Calu3 (cell line): ENCODE results near the gene PNPLA7. TPM values are rescaled to one million over a fixed set of nuclear protein-coding genes. Genes with fewer than 3 reads are reported as not detected.

Experiments
- BruUV-seq: library from RNA; stranded (reverse); fragments of 400-500 nt; replicated peaks from 2 replicates; lab custom pipeline; 2021; lab: Mats Ljungman, UMichigan
- CTCF ChIA-PET: fragments of 300-600 bp; sonication (Branson Sonifier 250); formaldehyde crosslinking; loops from one replicate; lab custom pipeline; 2022; ENCODE audit warnings: antibody characterized with exemption; lab: Charles Lee
- DNase-seq: peaks from one replicate; pipeline ENCODE4 v3.0.0; 2022
- H3K27ac Mint-ChIP-seq: one replicate; pipeline ENCODE4 v1.8.0; 2022; ENCODE audit warnings: mixed read lengths; ENCODE audit not compliant: unreplicated experiment
- H3K27me3 Mint-ChIP-seq: one replicate; pipeline ENCODE4 v1.8.0; 2022; ENCODE audit warnings: mixed read lengths; ENCODE audit not compliant: unreplicated experiment
- H3K36me3 Mint-ChIP-seq: one replicate; pipeline ENCODE4 v1.8.0; 2022; ENCODE audit warnings: mild to moderate bottlenecking, moderate library complexity, mixed read lengths; ENCODE audit not compliant: insufficient read depth, unreplicated experiment
- H3K4me1 Mint-ChIP-seq: one replicate; pipeline ENCODE4 v1.8.0; 2022; ENCODE audit warnings: mild to moderate bottlenecking, low read depth, mixed read lengths; ENCODE audit not compliant: unreplicated experiment
- H3K4me3 Mint-ChIP-seq: one replicate; pipeline ENCODE4 v1.8.0; 2022; ENCODE audit warnings: mild to moderate bottlenecking, low read depth, moderate library complexity, mixed read lengths; ENCODE audit not compliant: unreplicated experiment
- H3K9me3 Mint-ChIP-seq: one replicate; pipeline ENCODE4 v1.8.0; 2022; ENCODE audit warnings: low read depth, mixed read lengths; ENCODE audit not compliant: unreplicated experiment
- intact Hi-C: fragments of 100-400 bp; cut with micrococcal nuclease; formaldehyde crosslinking; loops from one replicate; pipeline ENCODE4 v1.10.0; 2022; ENCODE audit not compliant: unreplicated experiment
- total RNA-seq: library from RNA; stranded (reverse); gene quantifications from 2 replicates; pipeline ENCODE4 v1.2.3, GENCODE V29; 2022
- TF ChIP-seq, protein P1 (sequence below): fragments of 200-600 bp; IDR thresholded peaks from one replicate; pipeline ENCODE4 v1.8.0; 2022; ENCODE audit warnings: antibody characterized with exemption; ENCODE audit not compliant: unreplicated experiment

Gene PNPLA7
- total RNA-seq, 1 experiment from 2014 or later: 1.8 TPM

DNA sequence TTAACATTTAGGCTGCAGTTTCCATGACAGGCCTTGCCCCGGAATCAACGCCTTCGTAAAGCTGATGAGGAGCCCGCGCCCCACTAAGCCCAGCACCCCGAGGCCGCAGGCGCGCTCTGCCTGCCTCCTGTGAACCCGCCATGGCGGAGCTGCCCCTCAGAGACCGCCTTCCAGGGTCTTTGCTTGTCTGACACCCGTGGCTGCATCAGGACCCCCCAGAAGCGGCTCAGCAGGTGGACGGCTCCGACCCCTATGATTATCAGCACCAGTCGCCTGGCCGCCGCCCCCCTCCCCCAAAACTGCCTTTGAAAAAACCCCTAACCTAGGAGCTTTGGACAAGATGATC, 29.0 kb upstream of the PNPLA7 start:
- H3K36me3 Mint-ChIP-seq: peaks cover 39% of the 10 kb centered on the region
- CTCF ChIA-PET: interaction anchor here (0.8 to 1.2 kb wide), 2 partner anchors 12 to 28 kb away, joined by 3 to 4 read pairs; no protein-coding TSS in a partner anchor
- peak overlapping the region; percentile 15 for H3K27ac Mint-ChIP-seq
- no peaks in the 10 kb centered on the region for H3K9me3 Mint-ChIP-seq
- TF ChIP-seq, protein P1, sequence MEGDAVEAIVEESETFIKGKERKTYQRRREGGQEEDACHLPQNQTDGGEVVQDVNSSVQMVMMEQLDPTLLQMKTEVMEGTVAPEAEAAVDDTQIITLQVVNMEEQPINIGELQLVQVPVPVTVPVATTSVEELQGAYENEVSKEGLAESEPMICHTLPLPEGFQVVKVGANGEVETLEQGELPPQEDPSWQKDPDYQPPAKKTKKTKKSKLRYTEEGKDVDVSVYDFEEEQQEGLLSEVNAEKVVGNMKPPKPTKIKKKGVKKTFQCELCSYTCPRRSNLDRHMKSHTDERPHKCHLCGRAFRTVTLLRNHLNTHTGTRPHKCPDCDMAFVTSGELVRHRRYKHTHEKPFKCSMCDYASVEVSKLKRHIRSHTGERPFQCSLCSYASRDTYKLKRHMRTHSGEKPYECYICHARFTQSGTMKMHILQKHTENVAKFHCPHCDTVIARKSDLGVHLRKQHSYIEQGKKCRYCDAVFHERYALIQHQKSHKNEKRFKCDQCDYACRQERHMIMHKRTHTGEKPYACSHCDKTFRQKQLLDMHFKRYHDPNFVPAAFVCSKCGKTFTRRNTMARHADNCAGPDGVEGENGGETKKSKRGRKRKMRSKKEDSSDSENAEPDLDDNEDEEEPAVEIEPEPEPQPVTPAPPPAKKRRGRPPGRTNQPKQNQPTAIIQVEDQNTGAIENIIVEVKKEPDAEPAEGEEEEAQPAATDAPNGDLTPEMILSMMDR: no peak
- no peak for DNase-seq
- intact Hi-C loops: no loop called here
- no TSS peak for BruUV-seq
- peaks cover 7% of the 10 kb centered on the region for H3K4me1 Mint-ChIP-seq
- H3K27me3 Mint-ChIP-seq: no peaks in the 10 kb centered on the region
- H3K4me3 Mint-ChIP-seq: peak overlapping the region; percentile 71

DNA sequence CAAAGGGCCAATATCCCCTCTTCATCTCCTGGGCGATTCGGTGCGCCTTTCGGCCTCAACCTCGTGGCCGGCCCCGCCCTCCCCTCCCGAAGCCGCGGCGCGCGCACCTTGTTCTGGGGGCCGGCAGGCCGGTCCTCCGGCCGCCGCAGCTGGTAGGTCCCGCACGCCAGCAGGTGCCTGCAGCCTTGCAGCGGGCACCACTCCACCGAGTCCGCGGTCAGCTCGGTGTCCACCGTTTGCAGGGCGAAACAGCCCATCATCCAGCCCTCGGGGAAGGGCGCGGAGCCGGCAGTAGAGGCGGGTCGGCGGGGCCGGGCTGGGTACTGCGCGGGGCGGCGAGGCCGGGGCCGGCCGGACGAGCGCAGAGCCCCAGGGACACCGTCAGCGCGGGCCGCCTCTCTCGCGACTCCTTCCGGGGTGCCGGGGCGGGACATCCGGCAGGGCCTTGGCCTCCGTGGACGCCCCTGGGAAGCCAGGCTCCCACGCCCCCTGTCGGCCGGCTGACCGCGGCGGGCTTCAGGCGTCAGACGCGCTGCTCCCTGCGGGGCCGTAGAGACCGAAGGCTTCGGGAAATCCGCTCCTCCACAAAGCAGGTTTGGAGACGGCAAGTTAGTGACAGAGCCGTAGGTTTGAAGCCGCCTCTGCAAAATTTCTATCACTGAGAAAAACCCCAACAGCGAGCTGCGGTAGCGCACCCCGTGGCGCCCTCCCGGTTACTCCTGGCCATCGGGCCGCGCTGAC, 28.5 kb upstream of the PNPLA7 start, which contains the start of gene DPH7:
TSS of gene DPH7 (minus strand) at position 408 of the 741 bp plus-strand sequence. CDS start at position 260, 148 bp downstream.
- Mint-ChIP-seq H3K27me3 (no peaks in the 10 kb centered on the region), H3K36me3 (peaks cover 43% of the 10 kb centered on the region), H3K27ac (peak within 1 kb of the TSS; percentile 52), H3K4me1 (peaks cover 7% of the 10 kb centered on the region), H3K4me3 (peak within 1 kb of the TSS; percentile 71), H3K9me3 (no peaks in the 10 kb centered on the region)
- DNase-seq: peak; percentile 97
- TF ChIP-seq, protein P1: peak; percentile 70
- intact Hi-C loops: no loop called here
- BruUV-seq: no TSS peak
- CTCF ChIA-PET: interaction anchor here (0.6 to 1.2 kb wide), 3 partner anchors 12 to 390 kb away, joined by 3 to 8 read pairs (median 4); no protein-coding TSS in a partner anchor

DNA sequence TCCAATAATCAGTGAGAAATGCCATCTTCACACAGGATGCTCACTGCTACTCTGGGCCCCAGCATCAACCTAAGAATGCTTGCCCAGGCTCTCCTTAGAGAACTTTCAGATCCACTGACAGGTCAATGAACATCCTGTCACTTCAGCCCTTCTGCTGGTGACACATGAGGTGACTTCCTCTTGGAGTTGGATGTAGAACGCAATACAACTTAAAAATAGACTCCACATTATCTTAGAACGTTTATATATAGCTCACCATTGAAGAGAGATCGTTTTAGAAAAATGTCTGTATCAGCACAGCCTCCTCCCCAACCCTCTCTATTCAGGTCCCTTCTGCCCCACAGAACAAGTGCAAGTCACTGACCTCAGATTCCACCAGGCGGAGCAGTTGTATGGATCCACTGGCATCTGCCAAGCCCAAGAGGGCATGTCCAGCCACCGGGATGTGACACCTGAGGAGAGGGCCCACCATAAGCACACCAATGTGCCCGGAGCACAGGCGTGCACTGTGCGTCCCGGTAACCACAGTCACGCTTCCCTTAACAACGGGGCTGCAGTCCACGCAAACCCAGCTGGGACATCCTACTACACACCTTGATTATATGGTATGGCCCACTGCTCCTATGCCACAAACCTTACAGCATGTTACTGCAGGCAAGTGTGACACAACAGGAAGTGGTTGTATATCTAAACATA, 25.7 kb upstream of the PNPLA7 start:
- CTCF ChIA-PET: no interaction called here
- DNase-seq: no peak
- intact Hi-C loops: no loop called here
- H3K9me3 Mint-ChIP-seq: no peaks in the 10 kb centered on the region
- H3K4me3 Mint-ChIP-seq: no peak overlapping the region
- H3K27ac Mint-ChIP-seq: no peak overlapping the region
- BruUV-seq: no TSS peak
- TF ChIP-seq, protein P1: no peak
- H3K27me3 Mint-ChIP-seq: no peaks in the 10 kb centered on the region
- H3K4me1 Mint-ChIP-seq: peaks cover 7% of the 10 kb centered on the region
- peaks cover 49% of the 10 kb centered on the region for H3K36me3 Mint-ChIP-seq

DNA sequence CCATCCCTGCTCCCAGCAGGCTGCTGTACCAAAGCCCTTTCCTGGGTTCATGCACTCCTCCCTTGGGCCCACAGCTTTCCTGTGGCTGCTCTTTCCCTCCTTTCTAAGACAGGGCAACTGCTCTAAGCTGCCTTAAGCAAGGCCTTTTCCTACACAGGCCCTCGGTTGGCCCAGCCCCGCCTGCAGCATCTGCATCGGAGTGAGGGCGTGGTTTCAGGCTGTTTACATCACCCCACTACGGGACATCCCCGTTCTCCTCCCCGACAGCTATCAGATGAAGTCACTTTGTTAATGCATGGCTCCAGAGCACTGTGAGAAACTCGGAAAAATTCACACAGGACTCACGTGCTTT, 25.1 kb upstream of the PNPLA7 start:
- intact Hi-C loops: no loop called here
- TF ChIP-seq, protein P1: no peak
- no TSS peak for BruUV-seq
- Mint-ChIP-seq H3K4me1 (peaks cover 7% of the 10 kb centered on the region), H3K9me3 (no peaks in the 10 kb centered on the region), H3K36me3 (peaks cover 49% of the 10 kb centered on the region), H3K27ac (no peak overlapping the region), H3K4me3 (no peak overlapping the region), H3K27me3 (no peaks in the 10 kb centered on the region)
- CTCF ChIA-PET: no interaction called here
- no peak for DNase-seq
